ENCODE results near the gene MUTYH.
"Not testable (repeated sequence)": the region's sequence is repeated elsewhere in the genome, so short reads cannot be mapped to it uniquely, and the experiment has no call there.

MUTYH gene

GRCh38 chr1:45325851-45326506 is 14.3 kb downstream of the MUTYH start:
- DNase-seq (ENCODE audit: low read depth in 2 of 3, low spot score in 1 of 3) = no peak

GRCh38 chr1:45322486-45323040 is 17.7 kb downstream of the MUTYH start:
- no peak for DNase-seq (ENCODE audit: low read depth in 2 of 3, low spot score in 1 of 3)

- DNase-seq (ENCODE audit: low read depth in 2 of 3, low spot score in 1 of 3) = no peak
Observed at GRCh38 chr1:45321444-45321843, 18.8 kb downstream of the MUTYH start.

- no peak for DNase-seq (ENCODE audit: low read depth in 2 of 3, low spot score in 1 of 3)
Observed at GRCh38 chr1:45319761-45320160, 20.5 kb downstream of the MUTYH start.

- DNase-seq (ENCODE audit: low read depth in 2 of 3, low spot score in 1 of 3) = no peak
Observed at GRCh38 chr1:45317166-45317565, 23.1 kb downstream of the MUTYH start.

GRCh38 chr1:45314266-45314665 is 26.0 kb downstream of the MUTYH start:
- DNase-seq (ENCODE audit: low read depth in 2 of 3, low spot score in 1 of 3) = no peak

DNA sequence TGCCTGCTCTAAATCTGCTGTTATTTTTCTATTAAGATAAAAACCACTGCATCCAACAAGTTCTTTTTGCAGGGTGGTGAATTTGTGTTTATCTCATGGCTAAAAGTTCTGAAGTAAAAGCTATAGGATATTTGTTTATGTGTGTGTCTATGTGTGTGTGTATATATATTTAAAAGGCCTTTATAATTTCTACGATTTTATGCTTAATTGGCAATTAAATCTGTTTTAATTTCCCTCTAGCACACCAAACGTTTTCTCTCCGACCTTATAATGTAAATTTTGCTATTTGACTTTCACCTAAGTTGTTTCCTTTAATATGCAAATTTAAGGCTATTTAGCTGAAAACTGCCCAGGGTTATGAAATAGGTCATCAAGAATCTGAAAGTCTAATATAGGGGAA is 33.3 kb downstream of the MUTYH start:
- DNase-seq (ENCODE audit: low read depth in 2 of 3, low spot score in 1 of 3) = no peak

DNA sequence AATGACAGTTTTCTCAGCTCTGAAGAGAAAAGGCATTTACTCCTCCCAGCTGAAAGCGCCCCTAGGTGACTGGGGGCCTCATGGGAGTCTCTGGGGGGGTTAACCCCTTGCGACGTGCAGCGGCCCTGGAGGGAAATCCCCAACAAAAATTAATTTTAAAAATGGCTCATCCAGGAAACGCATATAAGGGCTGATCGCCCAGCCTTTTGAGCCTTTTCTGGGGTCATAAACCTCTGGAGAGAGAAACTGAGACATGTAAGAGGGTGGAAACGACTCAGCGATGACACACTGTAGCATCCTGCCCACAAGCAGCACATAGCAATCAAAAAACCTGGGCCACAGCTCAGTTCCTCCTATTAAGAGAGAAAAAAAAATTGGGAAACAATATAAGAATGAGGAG is 33.9 kb downstream of the MUTYH start:
- peak in 2 of 3 donors; percentile 42 to 51 for DNase-seq (ENCODE audit: low read depth in 2 of 3, low spot score in 1 of 3)

DNA sequence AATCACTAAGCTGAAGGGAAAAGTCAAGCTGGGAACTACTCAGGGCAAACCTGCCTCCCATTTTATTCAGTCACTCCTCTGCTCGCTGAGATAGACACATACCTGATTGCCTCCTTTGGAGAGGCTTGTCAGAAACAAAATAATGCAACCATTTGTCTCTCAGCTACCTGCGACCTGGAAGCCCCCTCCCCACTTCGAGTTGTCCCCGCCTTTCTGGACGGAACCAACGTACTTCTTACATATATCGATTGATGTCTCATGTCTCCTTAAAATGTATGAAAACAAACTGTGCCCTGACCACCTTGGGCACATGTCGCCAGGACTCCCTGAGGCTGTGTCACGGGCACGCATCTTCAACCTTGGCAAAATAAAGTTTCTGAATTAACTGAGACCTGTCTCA is 35.0 kb downstream of the MUTYH start:
- DNase-seq (ENCODE audit: low read depth in 2 of 3, low spot score in 1 of 3) = no peak

- DNase-seq (ENCODE audit: low read depth in 2 of 3, low spot score in 1 of 3) = no peak
Observed at GRCh38 chr1:45304311-45305081, 35.7 kb downstream of the MUTYH start.

GRCh38 chr1:45303520-45304310 is 36.5 kb downstream of the MUTYH start:
- peak; percentile 99 for DNase-seq (ENCODE audit: low read depth in 2 of 3, low spot score in 1 of 3)

DNA sequence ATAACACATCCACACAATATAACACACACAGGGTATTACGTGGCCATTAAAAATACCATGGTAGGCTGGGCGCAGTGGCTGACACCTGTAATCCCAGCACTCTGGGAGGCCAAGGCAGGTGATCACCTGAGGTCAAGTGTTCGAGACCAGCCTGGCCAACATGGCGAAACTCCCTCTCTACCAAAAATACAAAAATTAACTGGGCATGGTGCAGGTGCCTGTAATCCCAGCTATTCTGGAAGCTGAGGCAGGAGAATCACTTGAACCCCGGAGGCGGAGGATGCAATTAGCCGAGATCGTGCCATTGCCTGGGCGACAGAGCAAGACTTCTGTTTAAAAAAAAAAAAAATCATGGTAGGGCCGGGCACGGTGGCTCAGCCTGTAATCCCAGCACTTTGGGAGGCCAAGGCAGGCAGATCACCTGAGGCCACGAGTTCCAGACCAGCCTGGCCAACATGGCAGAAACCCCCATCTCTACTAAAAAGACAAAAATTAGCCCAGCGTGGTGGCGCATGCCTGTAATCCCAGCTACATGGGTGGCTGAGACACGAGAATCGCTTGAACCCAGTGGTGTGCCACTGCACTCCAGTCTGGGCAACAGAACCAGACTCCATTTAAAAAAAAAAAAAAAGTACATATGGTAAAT is 37.6 kb downstream of the MUTYH start:
- no peak for DNase-seq (ENCODE audit: low read depth in 2 of 3, low spot score in 1 of 3)

- no peak for DNase-seq (ENCODE audit: low read depth in 2 of 3, low spot score in 1 of 3)
Observed at GRCh38 chr1:45300669-45300997, 39.6 kb downstream of the MUTYH start.

DNA sequence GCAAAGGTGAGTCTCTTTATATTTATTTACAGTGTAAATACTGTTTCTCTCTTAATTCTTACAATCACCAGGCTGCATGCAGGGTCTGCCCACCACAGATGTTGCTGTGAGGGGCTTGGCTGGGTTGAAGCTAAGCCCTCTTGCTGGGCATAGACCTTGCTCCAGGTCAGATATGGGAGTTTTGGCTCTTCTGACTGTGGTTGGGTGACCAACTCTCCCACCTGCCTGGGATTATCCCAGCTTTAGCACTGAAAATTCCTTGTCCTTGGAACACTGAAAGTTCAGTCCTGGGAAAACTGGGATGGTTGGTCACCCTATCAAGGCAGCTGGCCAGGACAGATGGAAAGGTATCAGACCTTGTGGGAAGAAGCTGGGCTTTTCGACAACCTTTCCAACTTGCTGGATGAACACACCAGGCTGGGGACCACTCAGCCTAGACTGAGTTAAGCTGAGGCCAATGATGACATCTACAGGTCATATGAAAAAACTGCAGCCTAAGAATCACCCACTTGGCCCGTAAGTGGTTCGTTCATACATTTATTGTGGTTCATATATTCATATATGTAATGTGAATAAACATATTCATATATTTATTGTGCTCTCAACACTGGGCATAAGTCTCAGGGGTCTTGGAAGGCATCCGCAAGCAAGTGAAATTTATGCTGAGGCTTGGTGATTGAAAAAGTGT is 40.1 kb downstream of the MUTYH start:
- peak in 2 of 3 donors; percentile 12 to 30 for DNase-seq (ENCODE audit: low read depth in 2 of 3, low spot score in 1 of 3)

DNA sequence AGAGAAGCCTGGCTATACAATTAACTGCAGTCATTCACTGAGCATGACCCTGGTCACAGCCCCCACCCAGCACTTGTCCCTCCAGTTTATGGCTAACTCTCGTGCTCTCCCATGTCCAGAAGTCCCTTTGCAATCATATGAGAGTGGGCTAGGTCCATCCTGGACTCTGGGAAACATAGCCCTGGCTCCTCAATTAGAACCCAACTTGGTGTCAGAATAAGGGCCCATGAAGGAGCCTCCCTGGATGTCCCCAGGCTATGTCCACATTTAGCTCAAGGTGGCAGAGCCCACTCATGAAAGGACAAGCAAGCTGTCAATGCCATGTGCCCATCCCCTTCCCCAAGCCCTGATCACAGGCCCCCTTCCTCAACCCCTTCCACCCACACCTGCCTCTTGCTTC is 40.9 kb downstream of the MUTYH start:
- no peak for DNase-seq (ENCODE audit: low read depth in 2 of 3, low spot score in 1 of 3)

DNA sequence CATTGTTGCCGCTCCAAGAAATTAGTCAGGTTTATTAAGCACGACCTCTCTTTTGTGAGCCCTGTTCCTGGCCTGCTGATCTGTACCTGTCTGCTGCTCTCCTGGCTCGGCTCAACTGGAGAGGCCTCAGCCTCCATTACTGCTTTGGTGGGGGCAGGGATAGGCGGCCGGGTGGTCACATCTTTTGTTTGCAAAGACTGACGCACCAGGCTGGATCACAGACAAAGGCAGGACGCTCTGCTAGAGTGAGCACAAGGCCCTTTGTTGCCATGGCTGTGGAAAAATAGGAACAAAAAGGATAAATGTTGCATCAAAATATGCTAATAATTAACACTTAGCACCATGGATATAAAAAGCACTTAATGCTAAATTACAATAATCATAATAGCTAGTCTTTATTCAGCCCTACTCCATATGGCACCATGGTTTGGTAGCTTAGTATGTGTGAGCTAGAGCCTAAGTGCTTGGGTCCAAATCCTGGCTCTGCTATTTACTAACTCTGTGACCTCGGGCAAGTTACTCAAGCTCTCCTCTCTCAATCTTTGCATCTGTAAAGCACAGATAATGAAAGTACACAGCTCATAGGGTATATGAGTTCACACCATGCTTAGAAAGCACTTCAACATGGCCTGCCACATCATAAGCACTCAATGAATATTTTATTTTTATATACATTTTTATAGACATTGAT is 42.4 kb downstream of the MUTYH start:
- no peak for DNase-seq (ENCODE audit: low read depth in 2 of 3, low spot score in 1 of 3)

GRCh38 chr1:45291716-45292115 is 48.5 kb downstream of the MUTYH start:
- no peak for DNase-seq (ENCODE audit: low read depth in 2 of 3, low spot score in 1 of 3)

DNA sequence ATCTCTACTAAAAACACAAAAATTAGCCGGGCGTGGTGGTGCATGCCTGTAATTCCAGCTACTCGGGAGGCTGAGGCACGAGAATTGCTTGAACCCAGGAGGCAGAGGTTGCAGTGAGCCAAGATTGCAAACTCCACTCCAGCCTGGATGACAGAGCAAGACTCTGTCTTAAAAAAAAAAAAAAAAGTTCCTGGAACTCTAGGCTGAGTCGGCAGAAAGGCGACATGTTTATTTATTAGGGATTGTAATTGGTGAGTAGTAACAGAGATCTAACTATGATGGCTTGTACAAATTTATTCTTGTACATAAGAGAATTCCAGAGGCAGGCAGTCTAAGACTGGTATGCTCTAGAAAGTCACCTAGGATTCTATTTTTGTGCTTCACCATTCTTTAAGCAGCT is 49.2 kb downstream of the MUTYH start:
- DNase-seq (ENCODE audit: low read depth in 2 of 3, low spot score in 1 of 3) = not testable (repeated sequence)

DNA sequence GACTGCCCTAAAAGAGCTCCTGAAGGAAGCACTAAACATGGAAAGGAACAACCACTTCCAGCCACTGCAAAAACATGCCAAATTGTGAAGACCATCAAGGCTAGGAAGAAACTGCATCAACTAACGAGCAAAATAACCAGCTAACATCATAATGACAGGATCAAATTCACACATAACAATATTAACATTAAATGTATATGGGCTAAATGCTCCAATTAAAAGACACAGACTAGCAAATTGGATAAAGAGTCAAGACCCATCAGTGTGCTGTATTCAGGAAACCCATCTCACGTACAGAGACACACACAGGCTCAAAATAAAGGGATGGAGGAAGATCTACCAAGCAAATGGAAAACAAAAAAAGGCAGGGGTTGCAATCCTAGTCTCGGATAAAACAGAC is 53.7 kb downstream of the MUTYH start:
- DNase-seq (ENCODE audit: low read depth in 2 of 3, low spot score in 1 of 3) = not testable (repeated sequence)

- not testable (repeated sequence) for DNase-seq (ENCODE audit: low read depth in 2 of 3, low spot score in 1 of 3)
Observed at GRCh38 chr1:45284858-45285257, 55.4 kb downstream of the MUTYH start.

Measured in stimulated activated CD4-positive, alpha-beta T cell treated with anti-CD3 and anti-CD28 coated beads, Interleukin-12 subunit alpha, Interleukin-12 subunit beta, amount 100 ng/mL, for 48 hours (primary cell).